HEK293 (cell line): ENCODE measurements around the gene ANKRD50.

Source experiments
- GLI2 ChIP-seq: fragments of 450-650 bp; formaldehyde crosslinking; IDR thresholded peaks from 2 replicates; pipeline ENCODE4; 2017; ENCODE audit warnings: missing biosample characterization, missing genetic modification characterization, low read depth, borderline replicate concordance
- GLIS1 ChIP-seq: fragments of 450-650 bp; formaldehyde crosslinking; IDR thresholded peaks from 2 replicates; pipeline ENCODE4 v1.5.1; 2016; ENCODE audit warnings: missing biosample characterization, missing genetic modification characterization
- HOXC10 ChIP-seq: sonication (generic); formaldehyde crosslinking; IDR thresholded peaks from 2 replicates; pipeline ENCODE4 v1.8.1; 2023; ENCODE audit warnings: mild to moderate bottlenecking, missing genetic modification reagents
- KLF1 ChIP-seq: fragments of 450-650 bp; formaldehyde crosslinking; IDR thresholded peaks from 2 replicates; pipeline ENCODE4 v1.5.1; 2016; ENCODE audit warnings: missing biosample characterization, missing genetic modification characterization
- KLF17 ChIP-seq: fragments of 450-650 bp; formaldehyde crosslinking; IDR thresholded peaks from 2 replicates; pipeline ENCODE4 v1.5.1; 2016; ENCODE audit warnings: missing biosample characterization, missing genetic modification characterization
- MYNN ChIP-seq: fragments of 450-650 bp; formaldehyde crosslinking; IDR thresholded peaks from 2 replicates; pipeline ENCODE4 v1.5.1; 2016; ENCODE audit warnings: missing biosample characterization, missing genetic modification characterization, borderline replicate concordance
- MZF1 ChIP-seq: fragments of 450-650 bp; formaldehyde crosslinking; IDR thresholded peaks from 2 replicates; pipeline ENCODE4 v1.5.1; 2017; ENCODE audit warnings: missing biosample characterization, missing genetic modification characterization, borderline replicate concordance
- PATZ1 ChIP-seq: fragments of 450-650 bp; formaldehyde crosslinking; IDR thresholded peaks from 2 replicates; pipeline ENCODE4 v1.5.1; 2016; ENCODE audit warnings: missing biosample characterization, missing genetic modification characterization
- PRDM4 ChIP-seq: fragments of 450-650 bp; formaldehyde crosslinking; IDR thresholded peaks from 2 replicates; pipeline ENCODE4 v1.5.1; 2017; ENCODE audit warnings: missing biosample characterization, missing genetic modification characterization
- SETDB1 ChIP-seq: IDR thresholded peaks from one replicate; pipeline ENCODE4 v1.6.1; 2017; ENCODE audit warnings: mild to moderate bottlenecking, low read length, moderate library complexity, mixed read lengths; ENCODE audit not compliant: insufficient read length
- SP2 ChIP-seq: fragments of 450-650 bp; formaldehyde crosslinking; IDR thresholded peaks from 2 replicates; pipeline ENCODE4 v1.5.1; 2016; ENCODE audit warnings: missing biosample characterization, missing genetic modification characterization
- TRIM28 ChIP-seq: IDR thresholded peaks from 2 replicates; pipeline ENCODE4 v1.6.1; 2011; ENCODE audit warnings: low read length, control low read depth, borderline replicate concordance
- YY1 ChIP-seq: fragments of 450-650 bp; formaldehyde crosslinking; IDR thresholded peaks from 2 replicates; pipeline ENCODE4 v1.5.1; 2018; ENCODE audit warnings: missing biosample characterization, missing genetic modification characterization
- ZBTB44 ChIP-seq: fragments of 450-650 bp; IDR thresholded peaks from 2 replicates; pipeline ENCODE4 v1.5.1; 2018; ENCODE audit warnings: missing biosample characterization, mild to moderate bottlenecking, missing genetic modification characterization
- ZBTB6 ChIP-seq: fragments of 450-650 bp; formaldehyde crosslinking; IDR thresholded peaks from 2 replicates; pipeline ENCODE4 v1.5.1; 2017; ENCODE audit warnings: missing biosample characterization, missing genetic modification characterization
- ZFP69B ChIP-seq: fragments of 450-650 bp; formaldehyde crosslinking; IDR thresholded peaks from 2 replicates; pipeline ENCODE4 v1.5.1; 2016; ENCODE audit warnings: missing biosample characterization, missing genetic modification characterization
- ZNF112 ChIP-seq: fragments of 450-650 bp; formaldehyde crosslinking; IDR thresholded peaks from 2 replicates; pipeline ENCODE4 v1.5.0; 2017; ENCODE audit warnings: missing biosample characterization, missing genetic modification characterization
- ZNF155 ChIP-seq: fragments of 450-650 bp; formaldehyde crosslinking; IDR thresholded peaks from 2 replicates; pipeline ENCODE4 v1.5.1; 2016; ENCODE audit warnings: missing biosample characterization, missing genetic modification characterization
- ZNF214 ChIP-seq: fragments of 450-650 bp; formaldehyde crosslinking; IDR thresholded peaks from 2 replicates; pipeline ENCODE4 v1.5.1; 2017; ENCODE audit warnings: missing biosample characterization, mild to moderate bottlenecking, missing genetic modification characterization, borderline replicate concordance
- ZNF223 ChIP-seq: fragments of 450-650 bp; formaldehyde crosslinking; IDR thresholded peaks from 2 replicates; pipeline ENCODE4 v1.5.1; 2016; ENCODE audit warnings: missing biosample characterization, missing genetic modification characterization
- ZNF274 ChIP-seq, 2 experiments: fragments of 200-500 bp in 1 of 2; fragments of 450-650 bp in 1 of 2; sonication (Bioruptor generic) in 1 of 2; formaldehyde crosslinking in 1 of 2; IDR thresholded peaks; 2 replicates each; pipeline versions ENCODE4 v1.5.1 to v1.6.1; 2014 to 2016; ENCODE audit warnings: borderline replicate concordance in 1 of 2, inconsistent platforms in 1 of 2, low read length in 1 of 2, missing biosample characterization in 1 of 2, missing genetic modification characterization in 1 of 2
- ZNF544 ChIP-seq: fragments of 450-650 bp; formaldehyde crosslinking; IDR thresholded peaks from 2 replicates; pipeline ENCODE4 v1.5.0; 2017; ENCODE audit warnings: missing biosample characterization, missing genetic modification characterization
- ZNF549 ChIP-seq: fragments of 450-650 bp; IDR thresholded peaks from 2 replicates; pipeline ENCODE4 v1.5.1; 2018; ENCODE audit warnings: missing biosample characterization, missing genetic modification characterization, mild to moderate bottlenecking, inconsistent platforms, moderate library complexity
- ZNF585B ChIP-seq: fragments of 450-650 bp; formaldehyde crosslinking; IDR thresholded peaks from 2 replicates; pipeline ENCODE4 v1.5.1; 2016; ENCODE audit warnings: missing biosample characterization, missing genetic modification characterization
- ZNF645 ChIP-seq: fragments of 450-650 bp; formaldehyde crosslinking; IDR thresholded peaks from 2 replicates; pipeline ENCODE4; 2016; ENCODE audit warnings: missing biosample characterization, missing genetic modification characterization
- ZNF664 ChIP-seq: fragments of 450-650 bp; formaldehyde crosslinking; IDR thresholded peaks from 2 replicates; pipeline ENCODE4 v1.5.1; 2016; ENCODE audit warnings: missing biosample characterization, missing genetic modification characterization
- ZNF747 ChIP-seq: fragments of 450-650 bp; formaldehyde crosslinking; IDR thresholded peaks from 2 replicates; pipeline ENCODE4 v1.5.1; 2016; ENCODE audit warnings: missing biosample characterization, missing genetic modification characterization
- ZNF843 ChIP-seq: fragments of 450-650 bp; formaldehyde crosslinking; IDR thresholded peaks from 2 replicates; pipeline ENCODE4 v1.5.1; 2016; ENCODE audit warnings: missing biosample characterization, missing genetic modification characterization
- ZSCAN5A ChIP-seq: fragments of 450-650 bp; formaldehyde crosslinking; IDR thresholded peaks from 2 replicates; pipeline ENCODE4 v1.5.1; 2016; ENCODE audit warnings: missing biosample characterization, missing genetic modification characterization

Gene ANKRD50

GRCh38 chr4:124712372-124713184 lies at the start of gene ANKRD50 (continued):
- TF ChIP-seq ZSCAN5A: no peak
- no peak for TF ChIP-seq ZNF645
- no peak for TF ChIP-seq ZNF223 (tag by site-specific recombination)
- TF ChIP-seq MYNN (tag by site-specific recombination): no peak
- no peak for TF ChIP-seq ZBTB44
- TF ChIP-seq ZNF843 (tag by site-specific recombination): 0 out of 2 replicates have a peak, but pooled peaks have one; percentile 27
- no peak for TF ChIP-seq TRIM28
- no peak for TF ChIP-seq PRDM4 (tag by site-specific recombination)
- TF ChIP-seq SETDB1: no peak
- peak; percentile 63 for TF ChIP-seq KLF1 (tag by site-specific recombination)
- no peak for TF ChIP-seq MZF1 (tag by site-specific recombination)
- peak; percentile 37; the same call in 1 of the 2 replicates for TF ChIP-seq GLIS1 (tag by site-specific recombination)
- TF ChIP-seq ZBTB6 (tag by site-specific recombination): no peak
- TF ChIP-seq SP2 (tag by site-specific recombination): peak; percentile 62
- no peak for TF ChIP-seq GLI2 (tag by site-specific recombination)
- TF ChIP-seq ZNF214: no peak
- TF ChIP-seq ZNF747: no peak
- TF ChIP-seq KLF17 (tag by site-specific recombination): 0 out of 2 replicates have a peak, but pooled peaks have one; percentile 20
- no peak for TF ChIP-seq ZNF155 (tag by site-specific recombination)
- TF ChIP-seq PATZ1 (tag by site-specific recombination): peak; percentile 83
- TF ChIP-seq HOXC10: no peak
- no peak; the same call in 1 of the 2 replicates for TF ChIP-seq ZFP69B (tag by site-specific recombination)
- TF ChIP-seq ZNF544: no peak
- no peak for TF ChIP-seq ZNF664 (tag by site-specific recombination)
- TF ChIP-seq YY1: no peak
- no peak for TF ChIP-seq ZNF549
- TF ChIP-seq ZNF274 (IDR thresholded peaks at IDR 0.05; ENCODE audit: low read length): no peak
- no peak for TF ChIP-seq ZNF274 (tag by site-specific recombination; IDR thresholded peaks at IDR 0.05; ENCODE audit: borderline replicate concordance)
- TF ChIP-seq ZNF585B (tag by site-specific recombination): no peak
- TF ChIP-seq ZNF112 (tag by site-specific recombination): no peak
